CD4-positive, alpha-beta memory T cell (primary cell): ENCODE measurements around the gene IFT43. TPM values are rescaled to one million over a fixed set of nuclear protein-coding genes. Genes with fewer than 3 reads are reported as not detected.

Experiments
- CTCF ChIA-PET: fragments of 350-600 bp; sonication (Branson Sonifier 250); formaldehyde crosslinking; loops from one replicate; lab custom pipeline; 2021; ENCODE audit warnings: inconsistent platforms; ENCODE audit not compliant: partially characterized antibody; lab: Charles Lee
- POLR2A ChIA-PET: fragments of 350-600 bp; sonication (Branson Sonifier 250); formaldehyde crosslinking; loops from one replicate; lab custom pipeline; 2021; ENCODE audit not compliant: partially characterized antibody; lab: Charles Lee
- DNase-seq, 5 donors: peaks; one replicate each; pipeline versions ENCODE4 v3.0.0 to v3.0.0-alpha.2; 2020 to 2022; ENCODE audit warnings: mixed read lengths in 1 of 5
- H3K27ac ChIP-seq: one replicate; pipeline ENCODE4 v1.7.0; 2013; ENCODE audit warnings: low read depth, low read length
- H3K27me3 ChIP-seq: 2 replicates; pipeline ENCODE4 v1.7.0; 2013; ENCODE audit warnings: mild to moderate bottlenecking, low read length, moderate library complexity; ENCODE audit not compliant: insufficient read depth
- H3K36me3 ChIP-seq: 2 replicates; pipeline ENCODE4 v1.7.0; 2013; ENCODE audit warnings: mild to moderate bottlenecking, low read length, moderate library complexity; ENCODE audit not compliant: insufficient read depth
- H3K4me1 ChIP-seq: 2 replicates; pipeline ENCODE4 v1.7.0; 2013; ENCODE audit warnings: mild to moderate bottlenecking, low read length, moderate library complexity; ENCODE audit not compliant: insufficient read depth
- H3K4me3 ChIP-seq, 2 donors: one replicate each; pipeline ENCODE4 v1.7.0; 2013; ENCODE audit warnings: low read length in 2 of 2, mild to moderate bottlenecking in 1 of 2
- H3K9me3 ChIP-seq, 2 donors: one replicate each; pipeline ENCODE4 v1.7.0; 2013; ENCODE audit warnings: low read length in 2 of 2, control low read depth in 1 of 2; ENCODE audit not compliant: control insufficient read depth in 1 of 2
- H3K27ac Mint-ChIP-seq, 7 donors: one replicate each; pipeline ENCODE4 v1.8.0; 2020 to 2021; ENCODE audit warnings: mixed read lengths in 7 of 7, mild to moderate bottlenecking in 6 of 7, inconsistent platforms in 3 of 7, moderate library complexity in 3 of 7
- H3K27me3 Mint-ChIP-seq, 2 donors: one replicate each; pipeline ENCODE4 v1.8.0; 2020 to 2021; ENCODE audit warnings: mixed read lengths in 2 of 2
- H3K36me3 Mint-ChIP-seq, 2 donors: one replicate each; pipeline ENCODE4 v1.8.0; 2020 to 2021; ENCODE audit warnings: mixed read lengths in 2 of 2, inconsistent platforms in 1 of 2, mild to moderate bottlenecking in 1 of 2
- H3K4me1 Mint-ChIP-seq, 4 donors: one replicate each; pipeline ENCODE4 v1.8.0; 2020 to 2021; ENCODE audit warnings: mixed read lengths in 4 of 4, mild to moderate bottlenecking in 1 of 4
- H3K4me3 Mint-ChIP-seq, 8 donors: one replicate each; pipeline ENCODE4 v1.8.0; 2020 to 2021; ENCODE audit warnings: mixed read lengths in 8 of 8, mild to moderate bottlenecking in 7 of 8, moderate library complexity in 6 of 8, inconsistent platforms in 3 of 8
- H3K9me3 Mint-ChIP-seq, 8 donors: one replicate each; pipeline ENCODE4 v1.8.0; 2020 to 2021; ENCODE audit warnings: mixed read lengths in 8 of 8, mild to moderate bottlenecking in 5 of 8, inconsistent platforms in 3 of 8, moderate library complexity in 1 of 8
- intact Hi-C: fragments of 100-400 bp; cut with micrococcal nuclease; formaldehyde crosslinking; loops from one replicate; pipeline ENCODE4 v1.15.1; 2023
- polyA plus RNA-seq, 2 donors: library from polyadenylated mRNA; unstranded; fragments of 300-500 nt; fragmentation: Illumina TruSeq; gene quantifications; one replicate each; pipeline ENCODE4 v1.2.3, GENCODE V29; 2021
- total RNA-seq, 2 experiments: library from RNA; stranded (reverse); gene quantifications; one replicate each; pipeline ENCODE4 v1.2.3, GENCODE V29; 2021

The IFT43 gene
- total and polyA plus RNA-seq, 4 experiments from 2014 or later, result 10.5 to 30.7 (median 12.5) TPM

GRCh38 chr14:75979648-75980565, 5.7 kb upstream of the IFT43 start:
- POLR2A ChIA-PET, result no interaction called here
- H3K27ac Mint-ChIP-seq, result peak overlapping the region in 3 of 7 donors; percentile 59 to 77 (median 77)

GRCh38 chr14:75980856-75981255, 4.7 kb upstream of the IFT43 start:
- H3K36me3 Mint-ChIP-seq, result peaks cover 0 to 4% of the 10 kb centered on the region in 2 donors
- H3K4me3 Mint-ChIP-seq, result peak overlapping the region in 7 of 8 donors; percentile 50 to 93 (median 87)
- no peak overlapping the region for H3K4me3 ChIP-seq
- CTCF ChIA-PET, result interaction anchor here (0.9 to 10.7 kb wide), 7 partner anchors 13 to 405 kb away, joined by 3 to 181 read pairs (median 8); no protein-coding TSS in a partner anchor
- peaks cover 37% of the 10 kb centered on the region for H3K4me1 ChIP-seq
- no peak overlapping the region for H3K27ac ChIP-seq
- intact Hi-C loops, result loop anchor here (10.0 kb wide), 2 partner anchors 186 to 1114 kb away; partner anchors contain the start of gene CIPC
- no peaks in the 10 kb centered on the region for H3K36me3 ChIP-seq
- peaks cover 21 to 60% (median 41%) of the 10 kb centered on the region in 4 donors for H3K4me1 Mint-ChIP-seq
- DNase-seq, result no peak
- no peaks in the 10 kb centered on the region for H3K27me3 ChIP-seq
- peaks cover 0 to 3% (median 0%) of the 10 kb centered on the region in 8 donors for H3K9me3 Mint-ChIP-seq
- no peaks in the 10 kb centered on the region for H3K27me3 Mint-ChIP-seq
- POLR2A ChIA-PET, result interaction anchor here (1.4 kb wide), 1 partner anchor 404 kb away, joined by 5 read pairs; no protein-coding TSS in a partner anchor
- H3K9me3 ChIP-seq, result no peaks in the 10 kb centered on the region
- peak overlapping the region in 6 of 7 donors; percentile 53 to 95 (median 77) for H3K27ac Mint-ChIP-seq

More at GRCh38 chr14:75979648-75980565, 5.7 kb upstream of the IFT43 start:
- Mint-ChIP-seq H3K9me3 (peaks cover 0 to 3% (median 0%) of the 10 kb centered on the region in 8 donors), H3K4me3 (peak overlapping the region in 4 of 8 donors; percentile 29 to 52 (median 42)), H3K36me3 (peaks cover 0 to 1% of the 10 kb centered on the region in 2 donors), H3K4me1 (peaks cover 18 to 53% (median 35%) of the 10 kb centered on the region in 4 donors), H3K27me3 (no peaks in the 10 kb centered on the region)
- Histone ChIP-seq H3K9me3 (no peaks in the 10 kb centered on the region), H3K4me3 (no peak overlapping the region), H3K4me1 (peaks cover 31% of the 10 kb centered on the region), H3K27me3 (no peaks in the 10 kb centered on the region), H3K36me3 (no peaks in the 10 kb centered on the region), H3K27ac (no peak overlapping the region)
- no peak for DNase-seq
- CTCF ChIA-PET, result interaction anchor here (0.9 to 10.7 kb wide), 10 partner anchors 14 to 404 kb away, joined by 3 to 181 read pairs (median 5); no protein-coding TSS in a partner anchor
- intact Hi-C loops, result loop anchor here (10.0 kb wide), 2 partner anchors 185 to 1115 kb away; partner anchors contain the start of gene CIPC

- intact Hi-C loops, result loop anchor here (10.0 kb wide), 2 partner anchors 187 to 1113 kb away; partner anchors contain the start of gene CIPC
- Histone ChIP-seq H3K27ac (peak within 1 kb of the TSS; percentile 71), H3K36me3 (no peaks in the 10 kb centered on the region), H3K4me1 (peaks cover 44% of the 10 kb centered on the region), H3K4me3 (peak within 1 kb of the TSS; percentile 29 to 72), H3K9me3 (no peaks in the 10 kb centered on the region), H3K27me3 (no peaks in the 10 kb centered on the region)
- Mint-ChIP-seq H3K4me3 (peak within 1 kb of the TSS; percentile 78 to 93 (median 89)), H3K36me3 (peaks cover 0 to 9% of the 10 kb centered on the region in 2 donors), H3K4me1 (peaks cover 25 to 68% (median 48%) of the 10 kb centered on the region in 4 donors), H3K27ac (peak within 1 kb of the TSS; percentile 78 to 95 (median 93)), H3K9me3 (peaks cover 0 to 3% (median 0%) of the 10 kb centered on the region in 8 donors), H3K27me3 (no peaks in the 10 kb centered on the region)
- POLR2A ChIA-PET, result interaction anchor here (1.0 to 2.1 kb wide), 7 partner anchors 15 to 831 kb away, joined by 3 to 13 read pairs (median 5); partner anchors contain the start of genes ANGEL1, ERG28 and TTLL5
- peak; percentile 58 to 85 (median 65) for DNase-seq
- CTCF ChIA-PET, result interaction anchor here (0.7 to 10.7 kb wide), 15 partner anchors 8 to 405 kb away, joined by 3 to 181 read pairs (median 7); no protein-coding TSS in a partner anchor
Observed at GRCh38 chr14:75981426-75982265, 3.9 kb upstream of the IFT43 start, which contains the start of gene TGFB3. Gene TGFB3 (minus strand): TSS chr14:75981995. CDS start chr14:75980893, 1,102 bp downstream.

GRCh38 chr14:75982266-75983018, 3.1 kb upstream of the IFT43 start:
- H3K9me3 Mint-ChIP-seq, result peaks cover 0 to 3% (median 0%) of the 10 kb centered on the region in 8 donors
- peak overlapping the region; percentile 71 for H3K27ac ChIP-seq
- H3K27ac Mint-ChIP-seq, result peak overlapping the region; percentile 78 to 95 (median 93)
- H3K9me3 ChIP-seq, result no peaks in the 10 kb centered on the region
- H3K4me3 ChIP-seq, result peak overlapping the region; percentile 29 to 72
- ChIA-PET CTCF (interaction anchor here (0.6 to 10.7 kb wide), 26 partner anchors 9 to 408 kb away, joined by 3 to 181 read pairs (median 4); partner anchors contain the start of gene FLVCR2), POLR2A (interaction anchor here (0.8 to 2.1 kb wide), 8 partner anchors 16 to 830 kb away, joined by 3 to 13 read pairs (median 4); partner anchors contain the start of genes ANGEL1, ERG28 and TTLL5)
- intact Hi-C loops, result loop anchor here (10.0 kb wide), 2 partner anchors 188 to 1112 kb away; partner anchors contain the start of gene CIPC
- H3K36me3 Mint-ChIP-seq, result peaks cover 0 to 9% of the 10 kb centered on the region in 2 donors
- peaks cover 44% of the 10 kb centered on the region for H3K4me1 ChIP-seq
- H3K4me3 Mint-ChIP-seq, result peak overlapping the region; percentile 78 to 93 (median 89)
- peak; percentile 79 to 82 (median 80) for DNase-seq
- H3K36me3 ChIP-seq, result no peaks in the 10 kb centered on the region
- no peaks in the 10 kb centered on the region for H3K27me3 Mint-ChIP-seq
- H3K27me3 ChIP-seq, result no peaks in the 10 kb centered on the region
- H3K4me1 Mint-ChIP-seq, result peaks cover 27 to 68% (median 50%) of the 10 kb centered on the region in 4 donors

- no peak for DNase-seq
- Histone ChIP-seq H3K36me3 (no peaks in the 10 kb centered on the region), H3K4me3 (peak overlapping the region in 1 of 2 donors; percentile 46), H3K27me3 (no peaks in the 10 kb centered on the region), H3K27ac (no peak overlapping the region), H3K9me3 (no peaks in the 10 kb centered on the region), H3K4me1 (peaks cover 43% of the 10 kb centered on the region)
- peaks cover 27 to 65% (median 50%) of the 10 kb centered on the region in 4 donors for H3K4me1 Mint-ChIP-seq
- H3K4me3 Mint-ChIP-seq, result peak overlapping the region; percentile 70 to 92 (median 78)
- ChIA-PET CTCF (interaction anchor here (0.6 to 10.7 kb wide), 24 partner anchors 9 to 408 kb away, joined by 3 to 181 read pairs (median 4); partner anchors contain the start of gene FLVCR2), POLR2A (interaction anchor here (0.8 to 2.1 kb wide), 6 partner anchors 16 to 829 kb away, joined by 3 to 13 read pairs (median 5); partner anchors contain the start of genes ANGEL1, ERG28 and TTLL5)
- peaks cover 0 to 3% (median 0%) of the 10 kb centered on the region in 8 donors for H3K9me3 Mint-ChIP-seq
- H3K36me3 Mint-ChIP-seq, result peaks cover 0 to 9% of the 10 kb centered on the region in 2 donors
- intact Hi-C loops, result loop anchor here (10.0 kb wide), 2 partner anchors 188 to 1112 kb away; partner anchors contain the start of gene CIPC
- peak overlapping the region; percentile 56 to 88 (median 86) for H3K27ac Mint-ChIP-seq
- H3K27me3 Mint-ChIP-seq, result no peaks in the 10 kb centered on the region
Observed at GRCh38 chr14:75983019-75983358, 2.6 kb upstream of the IFT43 start.
